Lung (tissue), 12 donors: ENCODE data around the gene DHX35. TPM values are rescaled to one million over a fixed set of nuclear protein-coding genes. Genes with fewer than 3 reads are reported as not detected.

Experiments used
- ATAC-seq: fragments of 200-7000 bp; cut with Tn5 transposase; one replicate; pipeline ENCODE4 v1.9.1; 2020; ENCODE audit warnings: moderate number of reproducible peaks; ENCODE audit not compliant: insufficient read depth, low FRiP score
- DNase-seq, 3 donors: peaks; one replicate each; pipeline ENCODE4 v3.0.0-alpha.2; 2013 to 2017
- H3K27ac ChIP-seq, 2 donors: one replicate each; pipeline ENCODE4 v1.5.1; 2013; ENCODE audit warnings: mild to moderate bottlenecking in 2 of 2, moderate library complexity in 2 of 2, control low read depth in 1 of 2, inconsistent platforms in 1 of 2, low read depth in 1 of 2, low read length in 1 of 2
- H3K27me3 ChIP-seq, 3 donors: one replicate each; pipeline ENCODE4 v1.5.1; 2013; ENCODE audit warnings: low read length in 2 of 3; ENCODE audit not compliant: control insufficient read depth in 3 of 3, insufficient read depth in 3 of 3
- H3K36me3 ChIP-seq, 4 donors: one replicate each; pipeline ENCODE4 v1.5.1; 2013; ENCODE audit warnings: low read length in 4 of 4, mild to moderate bottlenecking in 1 of 4, moderate library complexity in 1 of 4; ENCODE audit not compliant: control insufficient read depth in 4 of 4, insufficient read depth in 4 of 4
- H3K4me1 ChIP-seq, 5 donors: one replicate each; pipeline ENCODE4 v1.5.1; 2013; ENCODE audit warnings: low read length in 5 of 5, mild to moderate bottlenecking in 2 of 5, moderate library complexity in 1 of 5; ENCODE audit not compliant: control insufficient read depth in 5 of 5, insufficient read depth in 5 of 5
- H3K4me3 ChIP-seq: one replicate; pipeline ENCODE4 v1.5.1; 2013; ENCODE audit warnings: mild to moderate bottlenecking, control low read depth, moderate library complexity
- H3K9ac ChIP-seq, 2 donors: one replicate each; pipeline ENCODE4 v1.5.1; 2013; ENCODE audit warnings: low read length in 2 of 2, control low read depth in 1 of 2; ENCODE audit not compliant: insufficient read depth in 1 of 2
- H3K9me3 ChIP-seq, 4 donors: one replicate each; pipeline ENCODE4 v1.5.1; 2013; ENCODE audit warnings: low read length in 3 of 4, mild to moderate bottlenecking in 1 of 4, moderate library complexity in 1 of 4; ENCODE audit not compliant: control insufficient read depth in 4 of 4, insufficient read depth in 3 of 4
- WGBS, 2 donors: extraction: QIAGEN DNeasy Blood & Tissue Kit; methylation state at CpG; one replicate each; pipeline ENCODE4 v1.1.7; 2013; 5-methylcytosine and 5-hydroxymethylcytosine counted together
- polyA plus RNA-seq, 2 donors: library from polyadenylated mRNA; stranded (reverse); fragments of 200-250 nt; gene quantifications; one replicate each; pipeline ENCODE4 v1.2.1, GENCODE V29; 2013
- total RNA-seq, 2 donors: library from RNA; depleted of rRNA in 1 of 2; stranded (reverse); fragments of >200 nt in 1 of 2; gene quantifications; one replicate each; pipeline ENCODE4 v1.2.1, GENCODE V29; 2014 to 2021
- TF ChIP-seq, protein P1 (sequence below): IDR thresholded peaks from 2 replicates; pipeline ENCODE4 v1.5.1; 2012; ENCODE audit warnings: mild to moderate bottlenecking; ENCODE audit errors: control extremely low read depth, extremely low read depth
- donor health status: control.
- donor health status: control.
- donor health status: Bipolar disorder and iron deficiency.
- donor health status: healthy.
- donor health status: DM: yes; HTN: yes; CAD: no.

Gene DHX35
- total and polyA plus RNA-seq, 4 donors = 4.4 to 15.5 (median 8.2) TPM

DNA sequence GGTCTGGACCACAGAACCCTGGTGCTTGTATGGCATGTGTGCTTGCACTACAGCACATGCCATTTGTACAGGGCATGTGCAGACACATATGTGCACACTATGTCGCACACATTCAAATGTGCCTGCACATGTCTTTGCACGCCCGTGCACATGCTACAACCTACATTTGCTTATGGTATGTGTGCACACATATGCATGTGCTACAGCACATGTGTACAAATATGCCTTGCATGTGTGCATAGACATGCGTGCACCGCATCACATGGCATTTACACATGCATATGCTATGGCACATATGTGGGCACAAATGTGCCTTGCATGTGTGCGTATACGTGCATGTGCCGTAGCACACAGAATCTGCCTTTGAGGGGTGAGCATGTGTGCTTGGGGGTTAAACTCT, 90.5 kb downstream of the DHX35 start:
- Histone ChIP-seq H3K27me3 (peaks cover 0 to 18% (median 3%) of the 10 kb centered on the region in 3 donors), H3K36me3 (no peaks in the 10 kb centered on the region), H3K9ac (no peak overlapping the region), H3K9me3 (peaks cover 0 to 3% (median 0%) of the 10 kb centered on the region in 4 donors), H3K27ac (no peak overlapping the region), H3K4me3 (no peak overlapping the region), H3K4me1 (peaks cover 0 to 6% (median 0%) of the 10 kb centered on the region in 5 donors)
- WGBS, 2 donors = 94 to 95% methylated on average over 8 of the region's 8 CpGs
- ATAC-seq (no peak), DNase-seq (no peak)
- TF ChIP-seq, protein P1, sequence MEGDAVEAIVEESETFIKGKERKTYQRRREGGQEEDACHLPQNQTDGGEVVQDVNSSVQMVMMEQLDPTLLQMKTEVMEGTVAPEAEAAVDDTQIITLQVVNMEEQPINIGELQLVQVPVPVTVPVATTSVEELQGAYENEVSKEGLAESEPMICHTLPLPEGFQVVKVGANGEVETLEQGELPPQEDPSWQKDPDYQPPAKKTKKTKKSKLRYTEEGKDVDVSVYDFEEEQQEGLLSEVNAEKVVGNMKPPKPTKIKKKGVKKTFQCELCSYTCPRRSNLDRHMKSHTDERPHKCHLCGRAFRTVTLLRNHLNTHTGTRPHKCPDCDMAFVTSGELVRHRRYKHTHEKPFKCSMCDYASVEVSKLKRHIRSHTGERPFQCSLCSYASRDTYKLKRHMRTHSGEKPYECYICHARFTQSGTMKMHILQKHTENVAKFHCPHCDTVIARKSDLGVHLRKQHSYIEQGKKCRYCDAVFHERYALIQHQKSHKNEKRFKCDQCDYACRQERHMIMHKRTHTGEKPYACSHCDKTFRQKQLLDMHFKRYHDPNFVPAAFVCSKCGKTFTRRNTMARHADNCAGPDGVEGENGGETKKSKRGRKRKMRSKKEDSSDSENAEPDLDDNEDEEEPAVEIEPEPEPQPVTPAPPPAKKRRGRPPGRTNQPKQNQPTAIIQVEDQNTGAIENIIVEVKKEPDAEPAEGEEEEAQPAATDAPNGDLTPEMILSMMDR = no peak

DNA sequence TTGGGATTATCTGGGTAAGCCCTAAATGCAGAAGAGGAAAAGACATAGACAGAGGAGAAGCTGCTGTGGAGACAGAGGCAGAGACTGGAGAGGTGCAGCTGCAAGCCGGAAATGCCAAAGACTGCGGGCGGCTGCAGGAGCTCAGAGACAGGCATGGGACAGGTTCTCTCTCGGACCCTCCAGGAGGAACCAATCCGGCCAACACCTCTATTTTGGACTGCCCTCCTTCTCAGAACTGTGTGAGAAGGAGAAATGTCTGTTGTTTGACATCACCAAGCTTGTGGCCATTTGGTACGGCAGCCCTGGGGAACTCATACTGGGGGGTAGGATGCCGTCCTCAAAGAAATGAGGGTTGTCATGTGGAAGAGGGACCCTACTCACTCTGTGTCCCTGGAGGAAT, 95.0 kb downstream of the DHX35 start:
- DNase-seq (peak in 2 of 3 donors; percentile 11 to 18), ATAC-seq (no peak)
- Histone ChIP-seq H3K9me3 (peaks cover 0 to 3% (median 0%) of the 10 kb centered on the region in 4 donors), H3K4me3 (no peak overlapping the region), H3K4me1 (no peaks in the 10 kb centered on the region), H3K27me3 (peaks cover 0 to 14% (median 2%) of the 10 kb centered on the region in 3 donors), H3K9ac (no peak overlapping the region), H3K27ac (no peak overlapping the region), H3K36me3 (no peaks in the 10 kb centered on the region)
- TF ChIP-seq, protein P1 = no peak
- 58 to 66% methylated on average over 7 of the region's 7 CpGs for WGBS, 2 donors

DNA sequence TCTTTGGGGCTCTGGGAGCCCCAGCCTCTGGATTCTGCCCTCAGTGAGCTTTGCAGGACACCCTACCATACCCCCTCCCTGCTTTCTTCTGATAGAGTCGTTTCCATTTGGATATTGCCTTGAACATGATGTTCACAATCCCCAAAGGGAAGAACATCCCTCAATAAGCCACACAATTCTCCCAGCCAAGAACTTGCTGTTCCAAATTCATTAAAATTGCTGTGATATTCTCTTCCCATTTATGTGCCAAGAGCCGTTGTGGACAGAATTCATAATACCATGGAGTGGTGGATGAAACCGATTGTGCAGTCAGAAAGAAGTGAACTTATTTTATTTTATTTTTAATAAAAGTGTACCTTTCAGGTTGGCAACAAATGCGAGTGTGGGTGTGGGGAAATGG, 95.8 kb downstream of the DHX35 start:
- Histone ChIP-seq H3K4me1 (no peaks in the 10 kb centered on the region), H3K9me3 (no peaks in the 10 kb centered on the region), H3K27ac (no peak overlapping the region), H3K36me3 (no peaks in the 10 kb centered on the region), H3K4me3 (no peak overlapping the region), H3K27me3 (peaks cover 0 to 7% (median 0%) of the 10 kb centered on the region in 3 donors), H3K9ac (no peak overlapping the region)
- DNase-seq (no peak), ATAC-seq (no peak)
- TF ChIP-seq, protein P1 = no peak
- WGBS, 2 donors = 81 to 89% methylated on average over 4 of the region's 4 CpGs

DNA sequence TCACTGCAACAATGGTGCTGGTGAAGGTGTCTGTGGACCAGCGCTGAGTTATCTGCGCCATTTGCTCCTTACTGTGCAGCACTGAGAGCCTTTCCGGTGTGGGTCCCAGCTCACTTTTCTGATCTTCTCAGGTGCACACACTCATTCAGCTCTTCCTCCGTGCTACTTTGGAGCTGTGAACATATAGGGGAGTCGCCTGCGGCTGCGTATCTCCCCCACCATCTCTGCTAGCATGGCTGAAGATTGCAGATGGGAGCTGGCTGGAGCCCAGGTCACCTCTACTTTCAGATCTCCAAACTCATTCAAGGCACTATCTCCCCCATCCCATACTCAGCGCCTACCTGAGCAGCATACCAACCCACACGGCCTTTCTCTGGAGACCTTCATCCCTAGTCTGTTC, 96.9 kb downstream of the DHX35 start:
- TF ChIP-seq, protein P1 = no peak
- Histone ChIP-seq H3K9me3 (no peaks in the 10 kb centered on the region), H3K9ac (no peak overlapping the region), H3K27me3 (peaks cover 0 to 5% (median 0%) of the 10 kb centered on the region in 3 donors), H3K27ac (no peak overlapping the region), H3K4me3 (no peak overlapping the region), H3K4me1 (no peaks in the 10 kb centered on the region), H3K36me3 (no peaks in the 10 kb centered on the region)
- no peak for DNase-seq
- no peak for ATAC-seq
- 86 to 88% methylated on average over 9 of the region's 9 CpGs for WGBS, 2 donors
